Myocyte (in vitro differentiated cells): ENCODE results near the gene TGFBR3. TPM values are rescaled to one million over a fixed set of nuclear protein-coding genes. Genes with fewer than 3 reads are reported as not detected.
"Not testable (repeated sequence)": the region's sequence is repeated elsewhere in the genome, so short reads cannot be mapped to it uniquely, and the experiment has no call there.

Experiments used
- DNase-seq: peaks from one replicate; pipeline ENCODE4 v3.0.0-alpha.2; 2012; ENCODE audit warnings: low read depth
- total RNA-seq: library from RNA; depleted of rRNA; stranded (reverse); fragments of >200 nt; gene quantifications from 2 replicates; pipeline ENCODE4 v1.2.3, GENCODE V29; 2014

The TGFBR3 gene
- total RNA-seq, 1 donor from 2014 or later, result 2.5 TPM

GRCh38 chr1:91884459-91885212 is 1.3 kb downstream of the TGFBR3 start:
- DNase-seq, result no peak

GRCh38 chr1:91883470-91883869 is 2.5 kb downstream of the TGFBR3 start:
- peak; percentile 39 for DNase-seq

DNA sequence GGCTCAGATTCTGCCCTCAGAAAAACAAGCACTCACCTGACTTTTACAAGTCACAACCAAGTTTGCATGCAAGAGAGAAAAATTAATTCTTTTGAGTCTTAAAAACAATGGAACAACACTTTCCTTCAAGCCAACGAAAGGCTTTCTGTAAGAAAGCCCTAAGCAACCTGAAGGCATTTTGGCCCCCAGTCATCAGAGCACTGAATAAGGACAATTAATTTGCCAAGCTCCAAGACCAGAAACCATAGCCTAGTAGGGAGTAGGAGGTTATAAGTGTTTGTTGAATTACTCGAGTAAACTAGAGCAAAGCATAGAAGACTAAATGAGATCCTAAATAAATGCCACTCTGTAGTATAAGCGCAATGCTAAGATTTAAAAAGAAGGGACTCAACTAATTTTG is 4.7 kb downstream of the TGFBR3 start:
- no peak for DNase-seq

- DNase-seq, result no peak
These were observed 6.2 kb downstream of the TGFBR3 start for GRCh38 chr1:91879733-91880132.

- DNase-seq, result no peak
These were observed 8.3 kb downstream of the TGFBR3 start for GRCh38 chr1:91877574-91878208.

DNA sequence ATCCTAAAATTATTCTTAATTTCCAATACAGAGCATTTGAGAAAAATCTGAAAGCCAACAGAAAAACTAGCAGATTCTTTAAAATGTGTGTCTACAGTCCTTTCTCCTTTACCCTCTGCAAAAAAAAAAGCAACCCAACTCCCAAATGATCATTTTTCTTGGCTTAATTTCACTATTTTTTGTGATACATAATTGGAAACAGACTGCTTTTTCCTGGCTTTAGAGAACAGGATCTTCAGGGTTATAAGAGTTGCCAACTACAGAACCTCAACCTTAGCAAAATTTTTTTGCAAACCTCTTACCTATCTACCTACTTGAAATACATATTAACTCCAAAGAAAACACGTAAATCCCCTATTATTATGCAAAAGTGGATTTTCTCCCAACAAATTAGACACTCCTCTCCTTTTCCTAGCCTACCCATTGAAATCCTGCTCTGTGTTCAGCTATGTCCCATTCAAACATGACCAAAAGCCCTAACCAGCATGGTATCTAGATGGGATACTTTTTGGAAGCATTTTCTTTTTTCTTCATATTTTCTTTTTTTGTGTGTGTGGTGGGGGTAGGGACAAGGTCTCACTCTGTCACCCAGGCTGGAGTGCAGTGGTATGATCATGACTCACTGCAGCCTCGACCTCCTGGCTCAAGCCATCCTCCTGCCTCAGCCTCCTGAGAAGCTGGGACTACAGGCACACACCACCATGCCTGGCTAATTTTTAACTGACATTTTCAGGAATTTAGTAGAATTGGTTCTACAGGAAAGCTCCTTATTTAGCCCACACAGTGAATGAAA is 9.0 kb downstream of the TGFBR3 start:
- no peak for DNase-seq

- no peak for DNase-seq
These were observed 9.9 kb downstream of the TGFBR3 start for GRCh38 chr1:91876040-91876470.

GRCh38 chr1:91874167-91874566 is 11.8 kb downstream of the TGFBR3 start:
- DNase-seq, result no peak

GRCh38 chr1:91872559-91873081 is 13.3 kb downstream of the TGFBR3 start:
- DNase-seq, result no peak

GRCh38 chr1:91872000-91872399 is 14.0 kb downstream of the TGFBR3 start:
- no peak for DNase-seq

DNA sequence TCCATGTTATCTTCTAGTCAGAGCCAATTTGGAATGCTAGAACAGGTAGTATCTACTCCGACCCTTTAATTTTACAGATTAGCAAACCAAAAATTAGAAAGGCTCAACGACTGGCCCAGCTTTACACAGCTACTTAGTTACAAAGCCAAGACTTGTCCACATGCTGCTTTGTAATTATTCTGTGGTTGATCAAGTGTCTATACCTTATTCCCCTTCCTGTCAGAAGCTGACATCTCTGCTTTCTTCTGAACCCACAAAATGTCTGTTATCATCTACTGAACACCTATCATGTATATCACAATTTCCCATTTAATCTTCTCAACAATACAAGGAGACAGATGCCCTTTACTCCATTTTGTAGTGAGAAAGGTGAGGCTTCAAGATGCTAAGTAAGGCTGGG is 15.6 kb downstream of the TGFBR3 start:
- DNase-seq, result no peak

GRCh38 chr1:91866425-91866824 is 19.5 kb downstream of the TGFBR3 start:
- DNase-seq, result no peak

DNA sequence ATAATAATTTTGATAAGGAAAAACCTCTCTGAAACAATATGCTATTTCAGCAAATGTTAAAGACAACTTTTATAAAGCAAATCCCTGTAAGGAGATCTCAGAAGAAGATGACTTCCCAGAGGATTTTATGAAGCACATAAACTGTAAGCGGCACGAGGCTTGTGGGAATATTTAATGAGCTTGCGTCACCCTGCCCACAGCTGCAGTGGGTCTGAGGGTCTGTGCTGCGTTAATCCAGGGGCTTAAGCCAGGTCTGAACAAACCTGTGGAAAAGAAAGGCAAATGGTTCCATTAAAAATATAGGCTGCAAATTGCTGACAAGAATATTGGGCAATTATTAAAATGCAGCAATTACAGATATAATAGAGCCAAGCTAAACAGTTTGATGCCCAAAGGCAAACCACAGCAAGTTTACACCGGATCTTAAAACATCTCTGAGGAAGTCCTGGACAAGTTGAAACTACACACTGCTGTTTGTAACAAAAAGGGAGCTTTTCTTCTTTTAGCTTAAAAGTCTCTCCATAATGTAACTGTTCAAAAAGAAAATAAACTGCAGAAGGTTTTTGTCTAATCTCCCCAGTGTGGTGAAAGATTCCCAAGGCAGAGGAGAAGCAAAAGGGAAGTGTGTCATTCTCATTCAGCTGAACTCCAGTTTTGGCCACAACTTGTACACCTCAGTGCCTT is 21.8 kb downstream of the TGFBR3 start:
- DNase-seq, result no peak

GRCh38 chr1:91863498-91863897 is 22.5 kb downstream of the TGFBR3 start:
- DNase-seq, result no peak

DNA sequence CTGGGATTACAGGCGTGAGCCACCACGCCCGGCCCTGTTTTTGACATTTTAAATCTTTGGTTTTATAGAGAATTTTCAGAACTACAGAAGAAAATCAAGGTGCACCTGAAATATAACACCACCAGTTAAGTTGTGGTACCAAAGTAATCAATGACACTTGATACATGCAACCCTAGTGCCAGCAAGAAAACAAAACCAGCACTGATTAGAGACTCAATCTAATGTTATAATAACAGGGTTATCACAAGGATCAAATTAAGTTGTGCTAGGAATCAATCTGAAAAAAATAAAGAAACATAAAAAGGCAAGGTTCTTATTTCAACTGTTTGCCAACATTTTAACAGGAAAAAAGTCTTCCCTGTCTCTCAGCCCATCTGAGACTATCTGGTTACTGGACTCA is 23.8 kb downstream of the TGFBR3 start:
- no peak for DNase-seq

- no peak for DNase-seq
These were observed 28.3 kb downstream of the TGFBR3 start for GRCh38 chr1:91857557-91858239.

DNA sequence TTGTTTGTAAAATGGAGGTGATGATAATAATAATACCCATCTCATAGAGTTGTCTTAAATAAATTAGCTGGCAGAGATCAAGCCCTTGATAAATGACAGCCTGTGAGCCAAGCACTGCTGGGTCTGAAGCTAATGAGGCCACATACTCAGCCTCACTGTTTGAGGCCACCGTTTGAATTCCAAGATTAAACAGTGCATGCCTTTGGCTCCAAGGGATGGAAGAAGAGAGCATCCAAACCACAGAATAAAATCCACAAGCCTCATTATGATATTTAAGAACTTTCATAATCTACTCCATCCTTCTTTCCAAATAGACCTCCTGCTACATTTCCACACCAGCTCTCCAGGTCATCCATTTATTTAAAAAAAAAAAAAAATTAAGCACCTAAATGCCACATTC is 29.0 kb downstream of the TGFBR3 start:
- DNase-seq, result peak; percentile 44

DNA sequence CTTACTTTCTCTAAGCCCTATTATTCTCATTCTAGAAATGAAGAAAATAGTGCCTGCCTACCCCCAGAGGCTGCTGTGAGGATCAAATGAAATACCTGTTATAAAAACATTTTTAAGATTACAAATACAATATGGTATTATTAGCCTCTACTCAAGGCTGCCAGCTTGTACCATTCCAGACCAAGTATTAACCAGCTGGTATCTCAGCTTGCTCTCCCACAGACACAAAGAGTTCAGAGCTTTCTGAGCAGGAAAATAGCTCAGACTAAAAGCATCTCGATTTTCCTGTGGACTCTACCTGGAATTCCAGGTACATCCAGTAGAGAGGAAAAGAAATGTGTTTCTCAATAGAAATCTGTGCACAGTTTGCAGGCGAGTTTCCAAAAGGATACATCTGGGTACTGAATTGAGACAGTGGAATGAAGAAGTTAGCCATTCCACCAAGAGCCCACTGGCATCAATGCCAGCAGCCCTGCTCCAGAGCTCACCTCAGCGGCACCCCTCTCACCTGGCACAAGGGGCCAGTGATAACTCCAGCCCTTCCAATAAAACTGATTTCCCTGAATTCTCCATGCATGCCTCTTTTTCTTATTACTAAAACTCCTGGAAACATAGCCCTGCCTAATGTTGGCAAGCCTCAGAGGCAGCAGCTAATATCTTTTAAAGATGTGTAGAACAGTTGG is 31.0 kb downstream of the TGFBR3 start:
- DNase-seq, result no peak

DNA sequence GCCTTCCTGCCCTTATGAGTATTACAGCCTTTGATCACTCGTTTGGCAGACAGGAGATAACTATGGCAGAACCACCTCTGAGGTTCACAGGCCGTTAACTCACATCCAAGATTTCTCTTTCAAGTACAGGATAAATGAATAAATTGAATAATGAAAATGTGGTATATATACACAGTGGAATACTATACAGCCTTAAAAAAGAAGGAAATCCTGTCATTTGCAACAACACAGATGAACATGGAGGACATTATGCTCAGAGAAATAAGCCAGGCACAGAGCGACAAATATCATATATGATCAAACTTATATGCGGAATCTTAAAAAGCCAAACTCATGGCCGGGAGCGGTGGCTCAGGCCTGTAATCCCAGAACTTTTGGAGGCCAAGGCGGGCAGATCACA is 32.6 kb downstream of the TGFBR3 start:
- DNase-seq, result no peak

DNA sequence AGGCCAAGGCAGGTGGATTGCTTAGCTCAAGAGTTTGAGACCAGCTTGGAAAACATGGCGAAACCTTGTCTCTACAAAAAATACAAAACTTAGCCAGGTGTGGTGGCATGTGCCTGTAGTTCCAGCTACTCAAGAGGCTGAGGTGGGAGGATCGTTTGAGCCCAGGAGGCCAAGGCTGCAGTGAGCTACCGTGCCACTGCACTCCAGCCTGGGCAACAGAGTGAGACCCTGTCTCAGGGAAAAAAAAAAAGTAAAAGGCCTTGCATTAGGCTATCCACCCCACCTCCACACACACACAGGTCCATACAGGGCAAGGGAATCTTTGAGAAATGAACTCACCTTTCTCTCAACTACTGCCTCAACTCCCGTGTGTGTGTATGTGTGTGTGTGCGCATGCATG is 33.9 kb downstream of the TGFBR3 start:
- not testable (repeated sequence) for DNase-seq
